ENCODE results near the gene CMC4. TPM values are rescaled to one million over a fixed set of nuclear protein-coding genes. Genes with fewer than 3 reads are reported as not detected.

The CMC4 gene
- total RNA-seq, 1 experiment from 2014 or later = 25.7 TPM

GRCh38 chrX:155056471-155056870, 14.5 kb downstream of the CMC4 start:
- DNase-seq (ENCODE audit: low spot score) = no peak
- in situ Hi-C loops (cut with HindIII; ENCODE audit: low sequenced_read_pairs) = no loop called here

GRCh38 chrX:155055494-155055893, 15.4 kb downstream of the CMC4 start:
- DNase-seq (ENCODE audit: low spot score) = no peak
- in situ Hi-C loops (cut with HindIII; ENCODE audit: low sequenced_read_pairs) = no loop called here

- in situ Hi-C loops (cut with HindIII; ENCODE audit: low sequenced_read_pairs) = no loop called here
- DNase-seq (ENCODE audit: low spot score) = no peak
These were observed 16.7 kb downstream of the CMC4 start for GRCh38 chrX:155054255-155054654.

GRCh38 chrX:155053656-155054055, 17.3 kb downstream of the CMC4 start:
- no peak for DNase-seq (ENCODE audit: low spot score)
- in situ Hi-C loops (cut with HindIII; ENCODE audit: low sequenced_read_pairs) = no loop called here

GRCh38 chrX:155052738-155053498, 18.0 kb downstream of the CMC4 start:
- DNase-seq (ENCODE audit: low spot score) = no peak
- in situ Hi-C loops (cut with HindIII; ENCODE audit: low sequenced_read_pairs) = no loop called here

GRCh38 chrX:155048977-155049619, 21.8 kb downstream of the CMC4 start:
- peak; percentile 57 for DNase-seq (ENCODE audit: low spot score)
- in situ Hi-C loops (cut with HindIII; ENCODE audit: low sequenced_read_pairs) = no loop called here

- in situ Hi-C loops (cut with HindIII; ENCODE audit: low sequenced_read_pairs) = no loop called here
- no peak for DNase-seq (ENCODE audit: low spot score)
These were observed 24.0 kb downstream of the CMC4 start for GRCh38 chrX:155046811-155047528.

- no peak for DNase-seq (ENCODE audit: low spot score)
- in situ Hi-C loops (cut with HindIII; ENCODE audit: low sequenced_read_pairs) = no loop called here
These were observed 24.7 kb downstream of the CMC4 start for GRCh38 chrX:155046129-155046810.

GRCh38 chrX:155035688-155036087, 35.2 kb downstream of the CMC4 start:
- in situ Hi-C loops (cut with HindIII; ENCODE audit: low sequenced_read_pairs) = no loop called here
- DNase-seq (ENCODE audit: low spot score) = no peak

- in situ Hi-C loops (cut with HindIII; ENCODE audit: low sequenced_read_pairs) = no loop called here
- DNase-seq (ENCODE audit: low spot score) = no peak
These were observed 39.3 kb downstream of the CMC4 start for GRCh38 chrX:155031657-155032056.

GRCh38 chrX:155028877-155029291, 42.1 kb downstream of the CMC4 start:
- DNase-seq (ENCODE audit: low spot score) = peak; percentile 1
- in situ Hi-C loops (cut with HindIII; ENCODE audit: low sequenced_read_pairs) = no loop called here

- in situ Hi-C loops (cut with HindIII; ENCODE audit: low sequenced_read_pairs) = no loop called here
- DNase-seq (ENCODE audit: low spot score) = no peak
These were observed 42.8 kb downstream of the CMC4 start for GRCh38 chrX:155028129-155028528.

GRCh38 chrX:155027509-155028066, 43.3 kb downstream of the CMC4 start:
- DNase-seq (ENCODE audit: low spot score) = peak; percentile 50
- in situ Hi-C loops (cut with HindIII; ENCODE audit: low sequenced_read_pairs) = no loop called here

- in situ Hi-C loops (cut with HindIII; ENCODE audit: low sequenced_read_pairs) = no loop called here
- peak; percentile 87 for DNase-seq (ENCODE audit: low spot score)
These were observed 44.0 kb downstream of the CMC4 start, which contains the start of gene FUNDC2 for GRCh38 chrX:155026727-155027508. FUNDC2 (plus strand) TSS chrX:155026844; CDS start chrX:155026939, 95 bp downstream.

- in situ Hi-C loops (cut with HindIII; ENCODE audit: low sequenced_read_pairs) = no loop called here
- no peak for DNase-seq (ENCODE audit: low spot score)
These were observed 44.6 kb downstream of the CMC4 start for GRCh38 chrX:155026420-155026726.

GRCh38 chrX:155023907-155024833, 46.8 kb downstream of the CMC4 start:
- in situ Hi-C loops (cut with HindIII; ENCODE audit: low sequenced_read_pairs) = no loop called here
- DNase-seq (ENCODE audit: low spot score) = no peak

GRCh38 chrX:155022585-155022984, 48.4 kb downstream of the CMC4 start, which contains the start of gene F8:
F8 (minus strand) TSS chrX:155022723; CDS start chrX:155022552, 171 bp downstream.
- in situ Hi-C loops (cut with HindIII; ENCODE audit: low sequenced_read_pairs) = no loop called here

GRCh38 chrX:155020591-155020990, 50.3 kb downstream of the CMC4 start:
- no peak for DNase-seq (ENCODE audit: low spot score)
- in situ Hi-C loops (cut with HindIII; ENCODE audit: low sequenced_read_pairs) = no loop called here

More at GRCh38 chrX:155022585-155022984, 48.4 kb downstream of the CMC4 start, which contains the start of gene F8:
- no peak for DNase-seq (ENCODE audit: low spot score)
